HCT116 (cell line): ENCODE measurements around the gene HERC2. TPM values are rescaled to one million over a fixed set of nuclear protein-coding genes. Genes with fewer than 3 reads are reported as not detected.

Experiments
- ATAC-seq: fragments of 200-7000 bp; cut with Tn5 transposase; 2 replicates; pipeline ENCODE4 v1.9.1; 2020; ENCODE audit warnings: mild to moderate bottlenecking, moderate library complexity
- BruUV-seq: library from RNA; stranded (reverse); fragments of 400-500 nt; replicated peaks from 2 replicates; lab custom pipeline; 2021; lab: Mats Ljungman, UMichigan
- CTCF ChIA-PET: fragments of 300-600 bp; sonication (Branson Sonifier 250); formaldehyde crosslinking; loops from one replicate; lab custom pipeline; 2021; ENCODE audit warnings: antibody characterized with exemption; lab: Charles Lee
- POLR2A ChIA-PET: fragments of 300-600, 350-600 bp; sonication (Branson Sonifier 250); formaldehyde crosslinking; loops from one replicate; lab custom pipeline; 2021; ENCODE audit warnings: antibody characterized with exemption; lab: Charles Lee
- RAD21 ChIA-PET, 2 experiments: fragments of 300-600 bp; sonication (Branson Sonifier 250); formaldehyde crosslinking; loops; one replicate each; lab custom pipeline; 2023; ENCODE audit warnings: low total read pairs in 2 of 2; ENCODE audit not compliant: uncharacterized antibody in 2 of 2, unreplicated experiment in 2 of 2, low non-redundant PET in 1 of 2; lab: Charles Lee
- DNase-seq: peaks from one replicate; pipeline ENCODE4 v3.0.0-alpha.2; 2010; ENCODE audit warnings: low read depth, low spot score
- H2AFZ ChIP-seq: fragments of 200-600 bp; shearing (Covaris generic), sonication (generic); 2 replicates; pipeline ENCODE4 v1.6.1; 2017; ENCODE audit warnings: low read depth, mixed run types, mixed read lengths, antibody characterized with exemption, low read length; ENCODE audit not compliant: poor library complexity, severe bottlenecking
- H3K27ac ChIP-seq: 2 replicates; pipeline ENCODE4 v1.5.1; 2012; ENCODE audit warnings: low read depth, low read length
- H3K27me3 ChIP-seq: fragments of 200-600 bp; sonication (generic); 2 replicates; pipeline ENCODE4 v1.6.1; 2016; ENCODE audit warnings: mixed run types, low read length, mixed read lengths; ENCODE audit not compliant: insufficient read depth
- H3K36me3 ChIP-seq, 2 experiments: fragments of 200-500 bp in 1 of 2; fragments of 200-600 bp in 1 of 2; sonication (Bioruptor generic) in 1 of 2; sonication (generic) in 1 of 2; 2 replicates each; pipeline versions ENCODE4 v1.5.1 to v1.6.1; 2014 to 2016; ENCODE audit warnings: low read length in 2 of 2, inconsistent platforms in 1 of 2, mixed read lengths in 1 of 2, mixed run types in 1 of 2; ENCODE audit not compliant: insufficient read depth in 2 of 2, control insufficient read depth in 1 of 2
- H3K4me1 ChIP-seq, 2 experiments: fragments of 200-600 bp in 1 of 2; sonication (generic) in 1 of 2; 2 replicates each; pipeline versions ENCODE4 v1.5.1 to v1.6.1; 2012 to 2017; ENCODE audit warnings: low read length in 2 of 2, inconsistent platforms in 1 of 2, mild to moderate bottlenecking in 1 of 2, mixed read lengths in 1 of 2, mixed run types in 1 of 2, moderate library complexity in 1 of 2; ENCODE audit not compliant: insufficient read depth in 2 of 2, control insufficient read depth in 1 of 2
- H3K4me2 ChIP-seq: fragments of 200-600 bp; sonication (generic); 2 replicates; pipeline ENCODE4 v1.6.1; 2017; ENCODE audit warnings: mixed run types, low read length, mixed read lengths
- H3K4me3 ChIP-seq, 2 experiments: fragments of 200-600 bp in 1 of 2; sonication (generic) in 1 of 2; replicated peaks in 1 of 2; 2 replicates each; pipeline ENCODE4 v1.5.1; 2011 to 2016; ENCODE audit warnings: low read length in 2 of 2, control low read depth in 1 of 2, low read depth in 1 of 2, mild to moderate bottlenecking in 1 of 2, mixed read lengths in 1 of 2, mixed run types in 1 of 2
- H3K79me2 ChIP-seq: fragments of 200-600 bp; sonication (generic); 2 replicates; pipeline ENCODE4 v1.6.1; 2017; ENCODE audit warnings: mild to moderate bottlenecking, mixed run types, low read length, moderate library complexity, mixed read lengths; ENCODE audit not compliant: insufficient read depth
- H3K9ac ChIP-seq: fragments of 200-600 bp; sonication (generic); 2 replicates; pipeline ENCODE4 v1.6.1; 2016; ENCODE audit warnings: low read length, mixed read lengths
- H3K9me2 ChIP-seq: fragments of 200-600 bp; sonication (generic), shearing (Covaris generic); 2 replicates; pipeline ENCODE4 v1.6.1; 2017; ENCODE audit warnings: mixed run types, mild to moderate bottlenecking, moderate library complexity; ENCODE audit not compliant: insufficient read depth
- H3K9me3 ChIP-seq, 2 experiments: fragments of 200-500 bp in 1 of 2; fragments of 200-600 bp in 1 of 2; sonication (Bioruptor generic) in 1 of 2; sonication (generic) in 1 of 2; 2 replicates each; pipeline ENCODE4 v1.6.1; 2014 to 2017; ENCODE audit warnings: low read length in 2 of 2, mixed read lengths in 2 of 2, inconsistent platforms in 1 of 2, low read depth in 1 of 2, mild to moderate bottlenecking in 1 of 2, mixed run types in 1 of 2, moderate library complexity in 1 of 2; ENCODE audit not compliant: control insufficient read depth in 1 of 2, insufficient read depth in 1 of 2
- H4K20me1 ChIP-seq: fragments of 200-600 bp; sonication (generic), shearing (Covaris generic); 2 replicates; pipeline ENCODE4 v1.6.1; 2017; ENCODE audit warnings: mixed run types, mild to moderate bottlenecking, moderate library complexity; ENCODE audit not compliant: insufficient read depth
- CBX3 ChIP-seq: IDR thresholded peaks from 2 replicates; pipeline ENCODE4 v1.6.1; 2012; ENCODE audit warnings: low read depth
- CEBPB ChIP-seq: IDR thresholded peaks from 2 replicates; pipeline ENCODE4 v1.6.1; 2012; ENCODE audit warnings: low read depth
- EGR1 ChIP-seq: IDR thresholded peaks from 2 replicates; pipeline ENCODE4 v1.6.1; 2012; ENCODE audit warnings: low read depth
- EZH2 ChIP-seq: fragments of 200-600 bp; sonication (generic); IDR thresholded peaks from 2 replicates; pipeline ENCODE4 v1.6.1; 2017; ENCODE audit warnings: antibody characterized with exemption, mixed run types
- EZH2phosphoT487 ChIP-seq: fragments of 200-600 bp; IDR thresholded peaks from 2 replicates; pipeline ENCODE4 v1.6.1; 2018; ENCODE audit warnings: antibody characterized with exemption, borderline replicate concordance
- JUND ChIP-seq: IDR thresholded peaks from 2 replicates; pipeline ENCODE4 v1.6.1; 2012
- POLR2A ChIP-seq: IDR thresholded peaks from 2 replicates; pipeline ENCODE4 v1.7.0; 2011; ENCODE audit warnings: borderline replicate concordance; ENCODE audit not compliant: insufficient read depth, insufficient read length; ENCODE audit errors: extremely low read depth
- RAD21 ChIP-seq: IDR thresholded peaks from 2 replicates; pipeline ENCODE4 v1.6.1; 2012; ENCODE audit warnings: low read depth, mild to moderate bottlenecking
- SRF ChIP-seq: IDR thresholded peaks from 2 replicates; pipeline ENCODE4 v1.6.1; 2012; ENCODE audit warnings: low read depth
- TCF7L2 ChIP-seq: IDR thresholded peaks from 2 replicates; pipeline ENCODE4 v1.7.0; 2011; ENCODE audit warnings: borderline replicate concordance, inconsistent platforms; ENCODE audit not compliant: insufficient read depth, insufficient read length; ENCODE audit errors: extremely low read depth
- ZBTB33 ChIP-seq: IDR thresholded peaks from 2 replicates; pipeline ENCODE4 v1.6.1; 2011; ENCODE audit warnings: mild to moderate bottlenecking, low read length, moderate library complexity; ENCODE audit not compliant: insufficient replicate concordance; ENCODE audit errors: extremely low read depth
- ZNF274 ChIP-seq: fragments of 200-500 bp; sonication (Bioruptor generic); IDR thresholded peaks from 2 replicates; pipeline ENCODE4 v1.6.1; 2014; ENCODE audit warnings: mild to moderate bottlenecking, low read depth, low read length, inconsistent platforms
- intact Hi-C: fragments of 100-400 bp; cut with micrococcal nuclease; formaldehyde crosslinking; loops from 2 replicates; pipeline ENCODE4 v1.10.0; 2022
- total RNA-seq: library from RNA; stranded (reverse); gene quantifications from one replicate; pipeline ENCODE4 v1.2.1, GENCODE V29; 2021; ENCODE audit not compliant: unreplicated experiment
- TF ChIP-seq, protein P1 (sequence below): IDR thresholded peaks from 2 replicates; pipeline ENCODE4 v1.6.1; 2012

Gene HERC2
- total RNA-seq, 1 experiment from 2014 or later = 55.5 TPM

- H3K36me3 ChIP-seq = peaks cover 11 to 17% of the 10 kb centered on the region in 2 experiments; a peak in 3 of 4 replicates
- H3K4me1 ChIP-seq = no peaks in the 10 kb centered on the region
- no peak overlapping the region for H2AFZ ChIP-seq
- H3K27me3 ChIP-seq = no peaks in the 10 kb centered on the region
- POLR2A ChIA-PET = no interaction called here
- H4K20me1 ChIP-seq = no peaks in the 10 kb centered on the region
- no peak overlapping the region for H3K27ac ChIP-seq
- H3K9me3 ChIP-seq = no peaks in the 10 kb centered on the region
- no peak overlapping the region for H3K4me3 ChIP-seq
- no peak overlapping the region for H3K9ac ChIP-seq
- DNase-seq (no peak), ATAC-seq (no peak)
- intact Hi-C loops = no loop called here
- H3K79me2 ChIP-seq = no peaks in the 10 kb centered on the region
- TF ChIP-seq CEBPB (no peak), POLR2A (no peak), EGR1 (no peak), TCF7L2 (no peak), JUND (no peak), CBX3 (no peak), EZH2phosphoT487 (no peak), EZH2 (no peak), SRF (no peak), ZNF274 (no peak), ZBTB33 (no peak), RAD21 (no peak)
- TF ChIP-seq, protein P1, sequence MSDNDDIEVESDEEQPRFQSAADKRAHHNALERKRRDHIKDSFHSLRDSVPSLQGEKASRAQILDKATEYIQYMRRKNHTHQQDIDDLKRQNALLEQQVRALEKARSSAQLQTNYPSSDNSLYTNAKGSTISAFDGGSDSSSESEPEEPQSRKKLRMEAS = no peak
- RAD21 ChIA-PET = no interaction called here
- no peak overlapping the region for H3K4me2 ChIP-seq
- no peaks in the 10 kb centered on the region for H3K9me2 ChIP-seq
- CTCF ChIA-PET = interaction anchor here (3.2 kb wide), 1 partner anchor 8 kb away, joined by 8 read pairs; no protein-coding TSS in a partner anchor
- BruUV-seq = no TSS peak
These were observed 203.9 kb downstream of the HERC2 start for GRCh38 chr15:28118083-28118482.
